Thyroid gland (tissue), 4 donors: ENCODE data around the gene NABP1. TPM values are rescaled to one million over a fixed set of nuclear protein-coding genes. Genes with fewer than 3 reads are reported as not detected.
"Not testable (repeated sequence)": the region's sequence is repeated elsewhere in the genome, so short reads cannot be mapped to it uniquely, and the experiment has no call there.

Experiments used
- DNase-seq, 2 donors: peaks; one replicate each; pipeline ENCODE4 v3.0.0-alpha.2; 2019
- H3K27ac ChIP-seq, 3 donors: fragments of 200-600 bp; sonication (generic); 1 replicate in 2 of 3; 2 replicates in 1 of 3; pipeline ENCODE4 v1.5.1; 2016 to 2019; ENCODE audit warnings: mild to moderate bottlenecking in 1 of 3, moderate library complexity in 1 of 3
- H3K27me3 ChIP-seq: fragments of 200-600 bp; sonication (generic); one replicate; pipeline ENCODE4 v1.5.1; 2019
- H3K36me3 ChIP-seq, 2 donors: fragments of 200-600 bp; sonication (generic); one replicate each; pipeline ENCODE4 v1.5.1; 2016 to 2019
- H3K4me1 ChIP-seq, 2 donors: fragments of 200-600 bp; sonication (generic); one replicate each; pipeline ENCODE4 v1.5.1; 2017 to 2019
- H3K4me3 ChIP-seq, 3 donors: fragments of 200-600 bp; sonication (generic); replicated peaks in 1 of 3; 1 replicate in 2 of 3; 2 replicates in 1 of 3; pipeline ENCODE4 v1.5.1; 2016; ENCODE audit warnings: mild to moderate bottlenecking in 1 of 3
- H3K9me3 ChIP-seq: fragments of 200-600 bp; sonication (generic); one replicate; pipeline ENCODE4 v1.5.1; 2017
- POLR2A ChIP-seq, 2 donors: fragments of 450-650 bp; IDR thresholded peaks; one replicate each; pipeline ENCODE4 v1.6.1; 2017; ENCODE audit warnings: antibody characterized with exemption in 2 of 2, mild to moderate bottlenecking in 2 of 2, moderate library complexity in 1 of 2
- WGBS, 2 donors: methylation state at CpG; one replicate each; pipeline ENCODE4 v1.1.5; 2017; 5-methylcytosine and 5-hydroxymethylcytosine counted together
- intact Hi-C: fragments of 100-400 bp; cut with DNase I; formaldehyde crosslinking; loops from one replicate; pipeline ENCODE4 v1.15.1; 2023
- total RNA-seq, 4 donors: library from RNA; depleted of rRNA; stranded (reverse); fragments of >200 nt; gene quantifications; one replicate each; pipeline ENCODE4 v1.2.3, GENCODE V29; 2016
- TF ChIP-seq, protein P1 (sequence below), 6 experiments: fragments of 200-600 bp in 3 of 6; fragments of 450-650 bp in 3 of 6; sonication (generic) in 3 of 6; IDR thresholded peaks; one replicate each; pipeline ENCODE4 v1.5.1; 2016 to 2019; ENCODE audit warnings: antibody characterized with exemption in 6 of 6, mild to moderate bottlenecking in 2 of 6, inconsistent platforms in 1 of 6, moderate library complexity in 1 of 6

The NABP1 gene
- total RNA-seq, 4 donors from 2014 or later, result 5.7 to 28.6 (median 7.9) TPM

DNA sequence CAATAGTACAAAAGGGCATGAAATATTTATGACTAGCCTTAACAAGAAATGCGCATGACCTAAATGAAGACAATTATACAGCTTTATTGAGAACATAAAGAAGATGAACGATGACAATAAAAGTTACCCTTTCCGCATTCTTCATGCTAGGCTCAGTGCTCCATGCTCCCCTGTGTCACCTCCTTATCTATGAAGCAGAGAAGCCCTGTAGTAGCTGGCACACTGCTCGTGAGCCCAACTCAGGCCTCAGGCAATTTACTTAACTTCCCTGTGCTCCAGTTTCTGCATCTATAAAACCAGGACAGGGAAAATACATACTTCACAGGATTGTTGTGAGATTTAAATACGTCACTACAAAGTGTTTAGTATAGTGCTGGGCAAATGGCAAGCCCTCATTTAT is 34.5 kb upstream of the NABP1 start:
- TF ChIP-seq, protein P1, sequence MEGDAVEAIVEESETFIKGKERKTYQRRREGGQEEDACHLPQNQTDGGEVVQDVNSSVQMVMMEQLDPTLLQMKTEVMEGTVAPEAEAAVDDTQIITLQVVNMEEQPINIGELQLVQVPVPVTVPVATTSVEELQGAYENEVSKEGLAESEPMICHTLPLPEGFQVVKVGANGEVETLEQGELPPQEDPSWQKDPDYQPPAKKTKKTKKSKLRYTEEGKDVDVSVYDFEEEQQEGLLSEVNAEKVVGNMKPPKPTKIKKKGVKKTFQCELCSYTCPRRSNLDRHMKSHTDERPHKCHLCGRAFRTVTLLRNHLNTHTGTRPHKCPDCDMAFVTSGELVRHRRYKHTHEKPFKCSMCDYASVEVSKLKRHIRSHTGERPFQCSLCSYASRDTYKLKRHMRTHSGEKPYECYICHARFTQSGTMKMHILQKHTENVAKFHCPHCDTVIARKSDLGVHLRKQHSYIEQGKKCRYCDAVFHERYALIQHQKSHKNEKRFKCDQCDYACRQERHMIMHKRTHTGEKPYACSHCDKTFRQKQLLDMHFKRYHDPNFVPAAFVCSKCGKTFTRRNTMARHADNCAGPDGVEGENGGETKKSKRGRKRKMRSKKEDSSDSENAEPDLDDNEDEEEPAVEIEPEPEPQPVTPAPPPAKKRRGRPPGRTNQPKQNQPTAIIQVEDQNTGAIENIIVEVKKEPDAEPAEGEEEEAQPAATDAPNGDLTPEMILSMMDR (IDR thresholded peaks at IDR 0.05), result no peak
- no peak for TF ChIP-seq POLR2A (IDR thresholded peaks at IDR 0.05)
- H3K4me1 ChIP-seq, result no peaks in the 10 kb centered on the region
- H3K36me3 ChIP-seq, result no peaks in the 10 kb centered on the region
- intact Hi-C loops, result no loop called here
- H3K27me3 ChIP-seq, result no peaks in the 10 kb centered on the region
- no peak for DNase-seq
- H3K9me3 ChIP-seq, result no peaks in the 10 kb centered on the region
- H3K27ac ChIP-seq, result no peak overlapping the region
- WGBS, 2 donors, result 86 to 88% methylated on average over 5 of the region's 5 CpGs
- H3K4me3 ChIP-seq, result no peak overlapping the region

DNA sequence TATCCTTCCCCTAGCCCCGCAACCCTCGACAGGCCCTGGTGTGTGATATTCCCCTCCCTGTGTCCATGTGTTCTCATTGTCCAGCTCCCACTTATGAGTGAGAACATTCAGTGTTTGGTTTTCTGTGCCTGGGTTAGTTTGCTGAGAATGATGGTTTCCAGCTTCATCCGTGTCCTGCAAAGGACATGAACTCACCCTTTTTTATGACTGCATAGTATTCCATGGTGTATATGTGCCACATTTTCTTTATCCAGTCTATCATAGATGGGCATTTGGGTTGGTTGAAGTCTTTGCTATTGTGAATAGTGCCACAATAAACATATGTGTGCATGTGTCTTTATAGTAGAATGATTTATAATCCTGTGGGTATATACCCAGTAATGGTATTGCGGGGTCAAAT is 33.3 kb upstream of the NABP1 start:
- H3K4me3 ChIP-seq, H3K27ac ChIP-seq, DNase-seq, H3K9me3 ChIP-seq, H3K36me3 ChIP-seq, intact Hi-C loops, H3K27me3 ChIP-seq, H3K4me1 ChIP-seq: not testable (repeated sequence)
- WGBS, 2 donors, result 72 to 88% methylated on average over 4 of the region's 4 CpGs

DNA sequence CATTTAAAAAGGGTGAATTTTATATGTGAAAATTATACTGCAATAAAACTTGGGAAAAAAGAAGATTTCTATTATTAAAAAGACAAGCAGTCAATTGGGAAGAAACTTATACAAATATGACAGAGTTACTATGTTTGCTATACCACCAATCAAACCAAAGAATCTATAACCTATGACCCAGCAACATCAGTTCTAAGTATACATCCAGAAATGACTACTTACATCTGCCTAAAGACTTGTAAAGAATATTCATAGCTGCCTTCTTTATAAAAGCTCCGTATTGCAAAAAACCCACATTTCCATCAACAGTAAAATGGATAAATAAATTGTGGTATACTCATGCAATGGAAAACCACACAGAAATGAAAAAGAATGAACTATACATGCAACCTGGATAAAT is 32.9 kb upstream of the NABP1 start:
- Histone ChIP-seq H3K4me3 (no peak overlapping the region), H3K27ac (no peak overlapping the region), H3K36me3 (no peaks in the 10 kb centered on the region), H3K9me3 (no peaks in the 10 kb centered on the region), H3K4me1 (no peaks in the 10 kb centered on the region), H3K27me3 (no peaks in the 10 kb centered on the region)
- WGBS, 2 donors, result 95% methylated on average over 1 of the region's 1 CpG
- intact Hi-C loops, result no loop called here
- no peak for DNase-seq
- TF ChIP-seq, protein P1 (IDR thresholded peaks at IDR 0.05), result no peak
- TF ChIP-seq POLR2A (IDR thresholded peaks at IDR 0.05), result no peak

DNA sequence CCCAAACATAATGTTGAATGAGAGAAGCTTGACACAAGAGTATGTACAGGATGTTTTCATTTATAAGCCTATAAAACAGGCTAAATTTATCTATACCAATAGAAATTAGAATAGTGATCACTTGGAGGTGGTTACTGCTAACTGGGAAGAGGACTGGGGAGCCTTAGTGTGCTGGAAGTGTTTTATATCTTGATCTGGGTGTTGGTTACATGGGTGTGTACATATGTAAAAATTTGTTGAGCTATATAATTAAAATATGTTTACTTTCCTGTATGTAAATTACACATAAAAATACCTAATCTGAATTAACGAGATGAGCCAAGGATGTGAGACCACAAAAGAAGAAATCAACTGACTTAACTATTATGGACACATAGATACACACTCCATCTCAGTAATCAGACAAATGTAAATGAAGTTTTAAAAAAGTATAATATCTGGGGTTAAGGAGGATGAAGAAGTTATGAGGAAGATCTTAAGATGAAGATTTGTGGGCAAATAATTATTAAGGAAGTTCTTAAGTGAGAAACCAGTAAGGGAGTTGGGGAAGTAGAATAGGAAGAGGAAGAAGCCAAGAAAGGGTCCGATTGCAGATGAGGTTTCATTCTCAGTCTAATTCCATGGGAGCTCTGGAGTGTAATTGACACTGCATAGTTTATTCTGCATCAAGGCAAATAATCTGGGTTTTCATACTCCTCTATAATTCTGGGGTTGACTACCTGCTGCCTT is 32.3 kb upstream of the NABP1 start:
- 42 to 48% methylated on average over 2 of the region's 2 CpGs for WGBS, 2 donors
- Histone ChIP-seq H3K36me3 (no peaks in the 10 kb centered on the region), H3K9me3 (no peaks in the 10 kb centered on the region), H3K4me1 (no peaks in the 10 kb centered on the region), H3K4me3 (no peak overlapping the region), H3K27ac (no peak overlapping the region), H3K27me3 (no peaks in the 10 kb centered on the region)
- TF ChIP-seq, protein P1 (IDR thresholded peaks at IDR 0.05), result no peak
- no peak for TF ChIP-seq POLR2A (IDR thresholded peaks at IDR 0.05)
- intact Hi-C loops, result no loop called here
- no peak for DNase-seq

DNA sequence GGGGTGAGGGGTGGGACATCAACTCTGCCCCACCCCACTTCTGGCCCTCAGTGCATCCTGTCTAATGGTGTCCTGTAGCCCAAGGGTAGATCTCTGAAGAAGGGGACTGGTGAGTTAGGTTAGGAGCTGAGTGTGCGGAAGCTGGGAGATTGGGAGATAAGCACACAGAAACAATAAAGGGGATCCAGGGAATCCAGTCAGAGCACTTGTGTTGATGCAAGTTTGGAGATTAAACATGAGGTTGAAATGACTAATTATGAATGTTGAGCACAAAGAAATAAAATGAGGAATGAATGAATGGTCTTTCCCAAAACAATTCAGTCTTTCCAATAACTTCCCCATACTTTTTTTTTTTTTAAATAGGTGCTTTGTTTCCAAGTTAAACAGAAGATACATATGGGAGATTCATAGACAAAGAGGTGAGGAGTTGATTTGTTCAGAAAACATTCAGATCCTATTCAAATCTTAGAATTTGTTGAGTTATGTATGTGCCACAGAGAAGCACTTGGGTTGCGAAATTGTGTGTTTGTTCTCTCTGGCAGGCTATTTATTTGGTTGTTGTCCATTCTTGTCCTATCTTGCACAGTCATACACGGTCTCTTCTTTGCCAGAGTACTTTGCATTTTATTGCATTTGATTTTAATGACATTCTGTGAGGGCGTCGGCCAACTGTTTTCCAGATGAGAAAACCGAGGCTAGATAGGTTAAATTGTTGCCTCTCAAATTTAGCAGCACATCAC is 31.6 kb upstream of the NABP1 start:
- WGBS, 2 donors, result 90 to 92% methylated on average over 6 of the region's 6 CpGs
- Histone ChIP-seq H3K4me3 (no peak overlapping the region), H3K9me3 (no peaks in the 10 kb centered on the region), H3K4me1 (no peaks in the 10 kb centered on the region), H3K36me3 (no peaks in the 10 kb centered on the region), H3K27me3 (no peaks in the 10 kb centered on the region), H3K27ac (no peak overlapping the region)
- DNase-seq, result no peak
- intact Hi-C loops, result no loop called here
- TF ChIP-seq POLR2A (IDR thresholded peaks at IDR 0.05), result no peak
- TF ChIP-seq, protein P1 (IDR thresholded peaks at IDR 0.05), result no peak
